Transverse colon (tissue), 4 donors: ENCODE data around the gene NAA60. TPM values are rescaled to one million over a fixed set of nuclear protein-coding genes. Genes with fewer than 3 reads are reported as not detected.

Source experiments
- DNase-seq: peaks from one replicate; pipeline ENCODE4 v3.0.0-alpha.2; 2019
- H3K27ac ChIP-seq, 4 donors: fragments of 200-600 bp; sonication (generic); 2 replicates each; pipeline ENCODE4 v1.5.1; 2016 to 2018; ENCODE audit warnings: inconsistent platforms in 4 of 4
- H3K27me3 ChIP-seq: fragments of 200-600 bp; sonication (generic); 2 replicates; pipeline ENCODE4 v1.5.1; 2017; ENCODE audit warnings: inconsistent platforms
- H3K36me3 ChIP-seq, 4 donors: fragments of 200-600 bp; sonication (generic); 2 replicates each; pipeline ENCODE4 v1.5.1; 2017 to 2019; ENCODE audit warnings: inconsistent platforms in 4 of 4
- H3K4me1 ChIP-seq, 4 donors: fragments of 200-600 bp; sonication (generic); 2 replicates each; pipeline ENCODE4 v1.5.1; 2017 to 2020; ENCODE audit warnings: inconsistent platforms in 4 of 4
- H3K4me3 ChIP-seq, 4 donors: fragments of 200-600 bp; sonication (generic); 1 replicate in 1 of 4; 2 replicates in 3 of 4; pipeline versions ENCODE4 v1.5.1 to v1.6.1; 2017 to 2019; ENCODE audit warnings: inconsistent platforms in 4 of 4
- H3K9me3 ChIP-seq, 2 donors: fragments of 200-600 bp; sonication (generic); 2 replicates each; pipeline ENCODE4 v1.5.1; 2017 to 2019; ENCODE audit warnings: inconsistent platforms in 2 of 2
- EP300 ChIP-seq: sonication (generic); formaldehyde crosslinking; IDR thresholded peaks from one replicate; pipeline ENCODE4 v1.6.1; 2017; ENCODE audit warnings: antibody characterized with exemption, low read depth
- POLR2A ChIP-seq: fragments of 450-650 bp; IDR thresholded peaks from one replicate; pipeline ENCODE4 v1.6.1; 2016; ENCODE audit warnings: antibody characterized with exemption, mild to moderate bottlenecking, moderate library complexity
- POLR2AphosphoS5 ChIP-seq, 3 donors: sonication (generic); formaldehyde crosslinking; IDR thresholded peaks; one replicate each; pipeline ENCODE4 v1.6.1; 2016; ENCODE audit warnings: antibody characterized with exemption in 3 of 3
- WGBS, 2 donors: methylation state at CpG; one replicate each; pipeline ENCODE4 v1.1.5; 2018; ENCODE audit warnings: low coverage in 1 of 2; 5-methylcytosine and 5-hydroxymethylcytosine counted together
- in situ Hi-C, 4 donors: fragments of 200-750 bp; cut with MboI; loops; one replicate each; pipeline versions ENCODE4 v1.15.0 to v1.15.1; 2017; ENCODE audit warnings: low sequenced_read_pairs in 3 of 4, low pct_ligation_motif_present in 1 of 4, low pct_unique_long_range_greater_than_20kb in 1 of 4
- intact Hi-C: fragments of 100-400 bp; cut with DNase I; formaldehyde crosslinking; loops from one replicate; pipeline ENCODE4 v1.15.1; 2023; ENCODE audit warnings: low total_unique reads
- total RNA-seq, 4 donors: library from RNA; depleted of rRNA; stranded (reverse); fragments of >200 nt; gene quantifications; one replicate each; pipeline ENCODE4 v1.1.0, GENCODE V29; 2016
- TF ChIP-seq, protein P1 (sequence below), 5 experiments: fragments of 200-600 bp in 3 of 5; fragments of 450-650 bp in 2 of 5; sonication (generic) in 3 of 5; IDR thresholded peaks; 1 replicate in 2 of 5; 2 replicates in 3 of 5; pipeline ENCODE4 v1.5.1; 2016 to 2017; ENCODE audit warnings: antibody characterized with exemption in 5 of 5, inconsistent platforms in 3 of 5, mild to moderate bottlenecking in 2 of 5, moderate library complexity in 1 of 5

Gene NAA60
- total RNA-seq, 4 donors from 2014 or later = 57.3 to 247 (median 72.9) TPM

DNA sequence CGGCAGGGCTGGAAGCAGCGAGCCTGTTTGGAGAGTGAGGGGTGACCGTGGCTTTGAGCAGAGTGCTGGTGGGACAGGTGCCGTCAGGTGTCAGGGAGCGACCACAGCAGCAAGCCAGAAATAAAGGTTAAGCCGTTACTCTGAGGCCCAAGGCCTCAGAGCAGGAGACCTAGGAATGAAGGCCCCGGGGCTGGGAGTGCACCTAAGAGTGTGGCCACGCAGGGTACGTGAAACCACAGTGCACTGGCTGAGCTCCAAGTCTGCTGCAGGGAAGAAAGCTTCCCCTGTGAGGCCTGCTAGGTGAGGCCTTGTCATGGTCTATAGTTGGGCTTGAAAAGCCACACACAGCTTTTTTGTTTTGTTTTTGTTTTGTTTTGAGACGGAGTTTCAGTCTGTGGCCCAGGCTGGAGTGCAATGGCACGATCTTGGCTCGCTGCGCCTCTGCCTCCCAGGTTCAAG lies 66.0 kb downstream of the NAA60 start:
- WGBS, 2 donors = 53 to 84% methylated on average over 6 to 13 of the region's 13 CpGs
- Histone ChIP-seq H3K9me3 (no peaks in the 10 kb centered on the region), H3K4me3 (no peak overlapping the region), H3K27me3 (no peaks in the 10 kb centered on the region), H3K36me3 (peaks cover 0 to 30% (median 3%) of the 10 kb centered on the region in 4 donors), H3K4me1 (no peaks in the 10 kb centered on the region), H3K27ac (no peak overlapping the region)
- in situ Hi-C loops = no loop called here
- intact Hi-C loops = no loop called here
- TF ChIP-seq, protein P1, sequence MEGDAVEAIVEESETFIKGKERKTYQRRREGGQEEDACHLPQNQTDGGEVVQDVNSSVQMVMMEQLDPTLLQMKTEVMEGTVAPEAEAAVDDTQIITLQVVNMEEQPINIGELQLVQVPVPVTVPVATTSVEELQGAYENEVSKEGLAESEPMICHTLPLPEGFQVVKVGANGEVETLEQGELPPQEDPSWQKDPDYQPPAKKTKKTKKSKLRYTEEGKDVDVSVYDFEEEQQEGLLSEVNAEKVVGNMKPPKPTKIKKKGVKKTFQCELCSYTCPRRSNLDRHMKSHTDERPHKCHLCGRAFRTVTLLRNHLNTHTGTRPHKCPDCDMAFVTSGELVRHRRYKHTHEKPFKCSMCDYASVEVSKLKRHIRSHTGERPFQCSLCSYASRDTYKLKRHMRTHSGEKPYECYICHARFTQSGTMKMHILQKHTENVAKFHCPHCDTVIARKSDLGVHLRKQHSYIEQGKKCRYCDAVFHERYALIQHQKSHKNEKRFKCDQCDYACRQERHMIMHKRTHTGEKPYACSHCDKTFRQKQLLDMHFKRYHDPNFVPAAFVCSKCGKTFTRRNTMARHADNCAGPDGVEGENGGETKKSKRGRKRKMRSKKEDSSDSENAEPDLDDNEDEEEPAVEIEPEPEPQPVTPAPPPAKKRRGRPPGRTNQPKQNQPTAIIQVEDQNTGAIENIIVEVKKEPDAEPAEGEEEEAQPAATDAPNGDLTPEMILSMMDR (IDR thresholded peaks at IDR 0.05) = no peak
- TF ChIP-seq POLR2AphosphoS5 (IDR thresholded peaks at IDR 0.05) (no peak), EP300 (no peak), POLR2A (no peak)
- DNase-seq = peak; percentile 63

DNA sequence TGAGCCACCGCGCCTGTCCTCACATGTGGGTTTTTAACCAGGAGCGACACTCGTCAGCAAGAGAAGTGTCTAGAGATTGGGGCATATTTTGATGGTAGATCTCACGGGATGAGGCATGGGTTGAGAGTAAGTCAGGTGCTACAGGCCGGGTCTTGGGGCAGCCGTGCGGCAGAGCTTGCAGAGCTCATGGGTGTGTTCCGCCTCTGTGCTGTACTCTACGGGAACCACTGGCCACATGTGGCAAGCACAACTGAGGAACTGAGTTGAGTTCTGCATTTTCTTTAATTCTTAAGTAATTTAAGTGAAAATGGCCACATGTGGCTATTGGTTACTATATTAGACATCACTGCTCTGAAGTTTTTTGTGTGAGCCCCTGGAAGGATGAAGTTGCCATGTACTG lies 66.9 kb downstream of the NAA60 start:
- in situ Hi-C loops (no loop called here), intact Hi-C loops (no loop called here)
- TF ChIP-seq, protein P1 (IDR thresholded peaks at IDR 0.05) = no peak
- no peak for TF ChIP-seq POLR2AphosphoS5 (IDR thresholded peaks at IDR 0.05)
- no peak for TF ChIP-seq POLR2A
- TF ChIP-seq EP300 = no peak
- Histone ChIP-seq H3K4me3 (no peak overlapping the region), H3K27me3 (no peaks in the 10 kb centered on the region), H3K27ac (no peak overlapping the region), H3K9me3 (no peaks in the 10 kb centered on the region), H3K4me1 (no peaks in the 10 kb centered on the region), H3K36me3 (peaks cover 0 to 30% (median 3%) of the 10 kb centered on the region in 4 donors)
- no peak for DNase-seq
- 90% methylated on average over 10 of the region's 10 CpGs; no CpG with 5 or more reads in 1 of the 2 donors for WGBS, 2 donors

DNA sequence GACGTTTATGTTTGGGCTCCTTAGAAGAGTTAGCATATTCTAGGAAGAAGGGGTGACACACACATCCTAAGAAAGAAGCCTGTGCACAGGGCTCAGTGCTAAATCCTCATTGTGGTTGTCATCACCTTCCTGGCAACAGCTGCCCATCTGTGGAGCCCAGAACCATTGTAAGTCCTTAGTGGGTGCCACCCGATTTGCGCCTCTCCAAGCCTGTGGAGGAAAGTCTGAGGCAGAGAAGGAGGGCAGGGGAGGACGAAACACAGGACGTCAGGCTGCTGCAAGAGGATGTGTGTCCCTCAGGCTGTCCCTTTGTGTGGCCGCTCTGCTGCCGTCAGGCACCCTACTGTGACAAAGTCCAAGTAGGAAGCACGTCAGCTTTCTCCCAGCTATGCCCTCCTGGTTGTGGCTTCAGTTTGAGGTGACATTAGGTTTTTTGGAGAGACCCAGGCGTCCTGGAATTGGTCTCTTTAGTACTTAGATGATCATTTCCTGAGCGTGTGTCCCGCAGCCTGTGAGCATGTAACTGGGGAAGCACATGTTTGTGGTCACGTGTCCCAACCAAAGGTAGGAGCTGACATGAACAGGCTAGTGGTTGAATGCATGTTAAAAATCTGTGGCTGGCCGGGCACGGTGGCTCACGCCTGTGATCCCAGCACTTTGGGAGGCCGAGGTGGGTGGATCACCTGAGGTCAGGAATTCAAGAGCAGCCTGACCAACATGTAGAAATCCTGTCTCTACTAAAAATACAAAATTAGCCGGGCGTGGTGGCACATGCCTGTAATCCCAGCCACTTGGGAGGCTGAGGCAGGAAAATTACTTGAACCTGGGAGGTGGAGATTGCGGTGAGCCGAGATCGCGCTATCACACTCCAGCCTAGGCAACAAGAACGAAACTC lies 68.1 kb downstream of the NAA60 start:
- WGBS, 2 donors = 50 to 93% methylated on average over 1 to 23 of the region's 23 CpGs
- H3K4me3 ChIP-seq = no peak overlapping the region
- H3K27me3 ChIP-seq = no peaks in the 10 kb centered on the region
- in situ Hi-C loops (no loop called here), intact Hi-C loops (no loop called here)
- TF ChIP-seq POLR2A = no peak
- TF ChIP-seq, protein P1 (IDR thresholded peaks at IDR 0.05) = no peak
- TF ChIP-seq POLR2AphosphoS5 (IDR thresholded peaks at IDR 0.05) = no peak
- TF ChIP-seq EP300 = no peak
- no peaks in the 10 kb centered on the region for H3K9me3 ChIP-seq
- H3K36me3 ChIP-seq = peaks cover 0 to 25% (median 3%) of the 10 kb centered on the region in 4 donors
- H3K4me1 ChIP-seq = no peaks in the 10 kb centered on the region
- H3K27ac ChIP-seq = no peak overlapping the region
- DNase-seq = no peak

- no peak for DNase-seq
- intact Hi-C loops = no loop called here
- WGBS, 2 donors = 83% methylated on average over 7 of the region's 7 CpGs; no CpG with 5 or more reads in 1 of the 2 donors
- TF ChIP-seq, protein P1 (IDR thresholded peaks at IDR 0.05) = no peak
- TF ChIP-seq EP300 (no peak), POLR2AphosphoS5 (IDR thresholded peaks at IDR 0.05) (no peak), POLR2A (no peak)
- no peaks in the 10 kb centered on the region for H3K9me3 ChIP-seq
- H3K27ac ChIP-seq = no peak overlapping the region
- H3K36me3 ChIP-seq = peaks cover 0 to 16% (median 3%) of the 10 kb centered on the region in 4 donors
- H3K4me3 ChIP-seq = no peak overlapping the region
- no peaks in the 10 kb centered on the region for H3K4me1 ChIP-seq
- H3K27me3 ChIP-seq = no peaks in the 10 kb centered on the region
- in situ Hi-C loops = no loop called here
Measured at GRCh38 chr16:3513892-3514583, 70.6 kb downstream of the NAA60 start.
